Panc1 (cell line): ENCODE results near the gene MYDGF. TPM values are rescaled to one million over a fixed set of nuclear protein-coding genes. Genes with fewer than 3 reads are reported as not detected.

ENCODE experiments used
- ATAC-seq: fragments of 200-7000 bp; cut with Tn5 transposase; 2 replicates; pipeline ENCODE4 v1.9.1; 2020; ENCODE audit warnings: mild to moderate bottlenecking, moderate library complexity
- BruUV-seq: library from RNA; stranded (reverse); fragments of 400-500 nt; replicated peaks from 2 replicates; lab custom pipeline; 2021; lab: Mats Ljungman, UMichigan
- CTCF ChIA-PET: fragments of 300-600 bp; sonication (Branson Sonifier 250); formaldehyde crosslinking; loops from one replicate; lab custom pipeline; 2022; ENCODE audit warnings: antibody characterized with exemption; lab: Charles Lee
- POLR2A ChIA-PET: fragments of 300-600 bp; sonication (Branson Sonifier 250); formaldehyde crosslinking; loops from one replicate; lab custom pipeline; 2022; ENCODE audit warnings: antibody characterized with exemption; lab: Charles Lee
- DNase-seq: peaks from one replicate; pipeline ENCODE4 v3.0.0-alpha.2; 2010; ENCODE audit warnings: low read depth, low spot score
- H3K27ac ChIP-seq: 2 replicates; pipeline ENCODE4 v1.5.1; 2011; ENCODE audit warnings: mild to moderate bottlenecking, low read length, inconsistent platforms
- H3K27me3 ChIP-seq: fragments of 200-500 bp; sonication (Bioruptor generic); 2 replicates; pipeline ENCODE4 v1.6.0; 2014; ENCODE audit warnings: low read length, inconsistent platforms; ENCODE audit not compliant: control insufficient read depth, insufficient read depth
- H3K36me3 ChIP-seq: fragments of 200-500 bp; sonication (Bioruptor generic); 2 replicates; pipeline ENCODE4 v1.5.1; 2014; ENCODE audit warnings: inconsistent platforms, mild to moderate bottlenecking, low read length, moderate library complexity; ENCODE audit not compliant: control insufficient read depth, insufficient read depth
- H3K4me1 ChIP-seq: 2 replicates; pipeline ENCODE4 v1.5.1; 2011; ENCODE audit warnings: inconsistent platforms, mild to moderate bottlenecking, low read length, moderate library complexity; ENCODE audit not compliant: control insufficient read depth, insufficient read depth
- H3K4me3 ChIP-seq, 2 experiments: 2 replicates each; pipeline ENCODE4 v1.5.1; 2011 to 2012; ENCODE audit warnings: low read depth in 2 of 2, low read length in 2 of 2, mild to moderate bottlenecking in 2 of 2, inconsistent platforms in 1 of 2, moderate library complexity in 1 of 2
- H3K9me3 ChIP-seq: fragments of 200-500 bp; sonication (Bioruptor generic); 2 replicates; pipeline ENCODE4 v1.5.1; 2014; ENCODE audit warnings: low read depth, mild to moderate bottlenecking, inconsistent platforms, low read length, moderate library complexity; ENCODE audit not compliant: control insufficient read depth, insufficient read depth
- CTCF ChIP-seq: fragments of 450-650 bp; IDR thresholded peaks from 2 replicates; pipeline ENCODE4 v1.5.1; 2017; ENCODE audit warnings: mild to moderate bottlenecking
- POLR2AphosphoS5 ChIP-seq: IDR thresholded peaks from 2 replicates; pipeline ENCODE4 v1.6.1; 2012; ENCODE audit warnings: mild to moderate bottlenecking, low read depth, low read length, moderate library complexity
- REST ChIP-seq, 2 experiments: IDR thresholded peaks; 2 replicates each; pipeline ENCODE4 v1.6.1; 2011 to 2012; ENCODE audit warnings: low read depth in 2 of 2, control low read depth in 1 of 2, low read length in 1 of 2, mild to moderate bottlenecking in 1 of 2, moderate library complexity in 1 of 2; ENCODE audit not compliant: insufficient read depth in 1 of 2
- SIN3A ChIP-seq: IDR thresholded peaks from 2 replicates; pipeline ENCODE4 v1.6.1; 2012; ENCODE audit warnings: low read depth, mild to moderate bottlenecking, low read length, moderate library complexity, borderline replicate concordance; ENCODE audit not compliant: insufficient read depth
- TCF7L2 ChIP-seq: IDR thresholded peaks from 2 replicates; pipeline ENCODE4 v1.6.1; 2011; ENCODE audit warnings: mild to moderate bottlenecking, low read depth, low read length, inconsistent platforms
- in situ Hi-C: cut with HindIII; loops from 2 replicates; pipeline ENCODE4 v1.10.0; 2016; ENCODE audit warnings: low sequenced_read_pairs, low pct_unique_long_range_greater_than_20kb
- intact Hi-C: fragments of 100-400 bp; cut with micrococcal nuclease; formaldehyde crosslinking; loops from one replicate; pipeline ENCODE4 v1.10.0; 2022; ENCODE audit not compliant: unreplicated experiment
- total RNA-seq: library from RNA; stranded (reverse); gene quantifications from one replicate; pipeline ENCODE4 v1.2.1, GENCODE V29; 2021; ENCODE audit not compliant: unreplicated experiment

Gene MYDGF
- total RNA-seq, 1 experiment from 2014 or later, result 78.1 TPM

GRCh38 chr19:4703671-4704316 lies 33.7 kb upstream of the MYDGF start:
- CTCF ChIA-PET, result no interaction called here
- Histone ChIP-seq H3K9me3 (no peaks in the 10 kb centered on the region), H3K27ac (no peak overlapping the region), H3K4me3 (no peak overlapping the region), H3K36me3 (peaks cover 2% of the 10 kb centered on the region; the same call in 1 of the 2 replicates), H3K4me1 (no peaks in the 10 kb centered on the region), H3K27me3 (no peaks in the 10 kb centered on the region)
- in situ Hi-C loops (no loop called here), intact Hi-C loops (no loop called here)
- TF ChIP-seq POLR2AphosphoS5, result no peak
- no peak for TF ChIP-seq TCF7L2
- no peak for TF ChIP-seq CTCF
- no peak for TF ChIP-seq REST (IDR thresholded peaks at IDR 0.05; ENCODE audit: insufficient read depth in 1 of 2, low read depth in 2 of 2, low read length in 1 of 2)
- TF ChIP-seq SIN3A, result no peak
- POLR2A ChIA-PET, result no interaction called here
- no peak for ATAC-seq
- no TSS peak for BruUV-seq
- DNase-seq, result no peak

GRCh38 chr19:4702764-4703163 lies 32.6 kb upstream of the MYDGF start:
- no peaks in the 10 kb centered on the region for H3K4me1 ChIP-seq
- no peaks in the 10 kb centered on the region for H3K9me3 ChIP-seq
- ChIA-PET POLR2A (no interaction called here), CTCF (no interaction called here)
- peaks cover 2% of the 10 kb centered on the region; the same call in 1 of the 2 replicates for H3K36me3 ChIP-seq
- H3K27me3 ChIP-seq, result no peaks in the 10 kb centered on the region
- in situ Hi-C loops, result no loop called here
- H3K27ac ChIP-seq, result no peak overlapping the region
- intact Hi-C loops, result no loop called here
- ATAC-seq (no peak), DNase-seq (no peak)
- H3K4me3 ChIP-seq, result no peak overlapping the region
- BruUV-seq, result no TSS peak
- TF ChIP-seq TCF7L2 (no peak), SIN3A (no peak), POLR2AphosphoS5 (no peak), CTCF (no peak), REST (IDR thresholded peaks at IDR 0.05; ENCODE audit: insufficient read depth in 1 of 2, low read depth in 2 of 2, low read length in 1 of 2) (no peak)
